GM18868 (cell line): Measurements from ENCODE around the gene DOK3.

Source experiments
- ATAC-seq: cut with Tn5 transposase; IDR thresholded peaks from one replicate; pipeline ENCODE4 v1.9.1; 2021; ENCODE audit warnings: mild to moderate bottlenecking, moderate library complexity; ENCODE audit not compliant: unreplicated experiment

DOK3 gene

DNA sequence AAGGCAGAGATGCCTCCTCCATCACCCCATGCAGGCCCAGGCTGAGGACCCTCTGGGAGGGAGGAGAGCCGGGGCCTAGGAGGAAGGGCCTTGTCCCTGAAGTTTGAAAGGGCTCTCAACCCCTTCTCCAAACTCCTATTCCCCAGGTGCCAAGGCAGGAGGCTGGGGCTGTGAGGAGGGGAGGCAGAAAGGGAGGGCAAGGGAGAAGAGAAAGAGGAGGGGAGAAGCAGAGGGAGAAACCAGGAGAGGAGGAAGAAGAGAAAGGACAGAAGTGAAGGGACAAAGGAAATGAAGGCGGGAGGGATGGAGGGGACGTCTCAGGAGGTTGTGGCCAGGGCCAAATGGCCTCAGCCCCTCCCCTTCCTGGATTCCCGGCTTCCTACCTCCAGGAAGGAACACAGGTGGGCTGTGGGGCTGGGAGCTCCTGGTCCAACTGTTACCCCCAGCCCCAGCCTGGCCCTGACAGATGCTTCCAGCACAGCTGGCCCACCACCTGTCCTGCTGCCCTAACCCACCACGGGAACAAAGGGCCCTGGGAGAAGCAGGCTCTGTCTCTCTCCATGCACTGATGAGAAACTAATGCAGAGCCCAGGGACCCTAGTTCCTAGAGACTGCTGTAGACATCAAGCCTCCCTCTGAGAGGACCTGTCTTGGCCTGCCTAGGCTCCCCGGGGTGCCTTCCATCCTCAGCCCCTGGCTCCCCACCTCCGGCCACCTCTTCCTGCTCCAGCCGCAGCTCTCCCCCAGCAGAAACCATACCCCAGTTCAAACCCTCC is 39.7 kb downstream of the DOK3 start:
- no peak for ATAC-seq

DNA sequence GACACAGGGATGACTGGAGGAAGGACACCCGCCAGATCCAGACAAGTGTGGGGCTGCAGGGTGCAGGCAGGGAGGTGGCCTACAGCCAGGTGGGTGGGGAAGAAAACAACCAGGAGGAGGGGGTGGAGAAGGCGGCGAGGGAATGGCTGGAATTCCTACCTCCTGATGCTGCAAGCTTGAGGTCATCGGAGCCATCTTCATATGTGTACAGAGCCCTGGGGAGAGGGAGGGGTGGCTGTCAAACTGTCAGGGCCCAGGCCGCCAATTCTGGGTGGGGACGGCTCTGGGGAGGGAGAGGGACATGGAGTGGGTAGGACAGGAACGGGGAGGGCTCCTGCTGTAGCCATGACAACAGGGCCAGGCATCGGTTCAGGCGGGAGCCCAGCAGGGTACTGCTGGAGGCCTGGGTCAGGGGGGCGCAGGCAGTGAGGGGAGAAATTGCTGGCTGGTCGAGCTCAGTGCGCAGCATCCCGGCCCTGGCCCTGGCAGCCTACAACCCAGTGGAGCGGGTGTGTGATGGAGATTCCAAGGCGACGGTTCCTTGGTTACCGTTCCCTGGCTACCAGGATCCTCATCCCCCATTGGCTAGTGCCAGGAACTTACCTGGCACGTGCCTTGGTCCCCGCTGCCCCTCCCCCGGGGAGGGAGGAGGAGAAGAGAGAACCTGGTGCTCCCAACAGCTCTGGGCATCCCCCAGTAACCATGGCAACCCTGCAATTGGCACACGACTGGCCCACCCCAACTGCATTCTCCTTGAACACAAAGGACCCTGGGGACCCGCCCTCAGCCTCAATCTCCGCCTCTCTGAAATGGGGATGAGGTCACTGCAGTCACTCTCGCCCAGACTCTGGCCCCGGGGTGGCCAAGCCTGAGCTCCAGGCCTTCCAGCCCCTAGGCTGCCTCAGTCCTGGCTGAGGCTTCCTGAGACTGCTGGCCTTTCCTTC is 40.7 kb downstream of the DOK3 start:
- ATAC-seq: no peak

DNA sequence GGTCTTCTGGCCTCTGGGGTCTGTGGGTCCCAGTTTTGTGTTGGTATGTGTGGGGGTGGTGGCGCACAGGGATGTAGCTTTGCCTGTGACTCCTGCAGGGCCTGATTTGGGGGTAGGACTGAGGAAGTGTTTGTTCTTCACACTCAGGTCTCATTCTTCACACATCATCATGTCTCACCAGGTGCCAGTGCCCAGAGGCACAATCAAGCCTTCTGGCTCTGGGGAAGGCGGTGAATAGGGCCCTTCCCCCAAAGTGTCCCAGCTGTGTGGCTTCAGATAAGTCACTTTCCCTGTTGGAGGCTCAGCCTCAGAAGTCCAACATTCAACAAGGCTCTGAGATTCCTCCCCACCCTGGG is 41.3 kb downstream of the DOK3 start:
- no peak for ATAC-seq

DNA sequence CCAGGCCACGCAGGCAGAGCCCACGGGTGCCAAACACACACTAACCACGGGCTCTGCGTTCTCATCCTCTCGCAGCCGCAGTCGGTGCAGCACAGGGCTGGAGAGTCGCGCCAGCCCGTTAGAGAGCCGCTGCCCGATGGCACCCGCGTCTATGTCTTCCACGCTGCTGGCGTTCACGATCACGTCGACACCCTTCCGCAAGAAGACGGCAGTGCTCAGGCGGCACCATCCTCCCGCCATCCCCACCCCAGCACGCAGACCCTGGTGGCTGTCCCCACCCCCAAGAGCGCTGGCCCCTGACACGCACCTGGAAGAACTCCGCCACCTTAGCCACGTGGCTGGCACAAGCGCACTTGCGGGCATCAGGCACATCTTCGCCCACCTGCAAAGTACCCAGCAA is 42.2 kb downstream of the DOK3 start:
- ATAC-seq: no peak

DNA sequence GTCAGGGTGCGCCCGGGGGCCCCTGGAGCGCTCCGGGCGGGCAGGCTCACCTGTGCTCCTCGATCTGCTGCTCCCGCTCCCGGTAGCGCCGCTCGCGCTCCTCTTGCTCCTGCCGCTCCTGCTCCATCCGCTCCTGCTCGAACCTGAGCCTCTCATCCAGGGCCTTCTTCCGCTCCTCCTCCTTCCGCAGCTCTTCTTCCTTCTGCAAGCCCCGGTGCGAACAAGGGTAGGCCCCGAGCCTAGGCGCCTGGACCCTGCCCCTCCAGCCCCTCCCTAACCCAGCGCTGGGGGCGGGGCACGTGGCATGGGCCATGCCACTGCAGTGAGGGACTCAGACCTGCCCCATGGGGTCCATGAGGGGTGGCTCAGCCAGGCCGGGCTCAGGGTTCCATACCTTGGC is 42.8 kb downstream of the DOK3 start:
- no peak for ATAC-seq

DNA sequence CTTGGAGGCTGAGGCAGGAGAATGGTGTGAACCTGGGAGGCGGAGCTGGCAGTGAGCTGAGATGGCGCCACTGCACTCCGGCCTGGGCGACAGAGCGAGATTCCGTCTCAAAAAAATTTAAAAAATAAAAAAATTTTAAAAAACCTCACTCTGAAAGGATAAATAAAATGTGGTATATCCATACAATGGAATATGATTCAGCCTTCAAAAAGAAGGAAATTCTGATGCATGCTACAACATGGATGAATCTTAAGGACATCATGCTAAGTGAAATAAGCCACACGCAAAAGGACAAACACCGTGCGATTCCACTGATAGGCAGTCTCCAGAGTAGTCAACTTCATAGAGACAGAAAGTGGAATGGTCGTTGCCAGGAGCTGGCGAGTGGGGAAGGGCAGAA is 44.6 kb downstream of the DOK3 start:
- no peak for ATAC-seq

DNA sequence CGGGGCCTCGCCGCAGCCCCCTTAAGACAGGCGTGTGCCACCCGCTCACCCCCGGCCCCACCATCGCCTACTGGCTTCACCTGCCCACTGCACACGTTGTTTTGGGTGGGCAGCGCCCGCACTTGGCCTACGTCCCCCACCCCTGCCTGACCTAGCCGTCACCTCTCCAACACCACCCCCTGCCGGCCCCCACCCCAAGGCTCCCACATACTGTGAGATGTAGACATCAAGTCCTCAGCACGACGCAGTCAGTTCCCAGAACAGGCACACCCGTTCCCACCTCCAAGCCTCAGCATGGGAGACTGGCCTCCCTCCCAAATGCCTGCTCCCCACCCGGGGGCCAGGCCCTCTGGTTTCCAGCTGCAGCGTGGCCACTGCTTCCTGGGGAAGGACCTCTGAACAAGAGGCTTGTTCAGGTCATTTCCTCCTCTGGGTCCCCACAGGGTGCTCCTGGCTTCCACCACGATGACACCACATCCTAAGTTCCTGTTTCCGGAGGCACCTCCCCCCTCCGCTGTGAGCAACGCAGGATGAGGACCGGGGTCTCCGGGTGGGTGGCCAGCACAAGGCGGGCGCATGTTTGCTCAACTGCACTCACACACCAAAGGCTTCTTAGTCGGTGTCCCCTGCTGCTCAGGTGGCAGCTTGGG is 47.5 kb downstream of the DOK3 start:
- ATAC-seq: no peak

DNA sequence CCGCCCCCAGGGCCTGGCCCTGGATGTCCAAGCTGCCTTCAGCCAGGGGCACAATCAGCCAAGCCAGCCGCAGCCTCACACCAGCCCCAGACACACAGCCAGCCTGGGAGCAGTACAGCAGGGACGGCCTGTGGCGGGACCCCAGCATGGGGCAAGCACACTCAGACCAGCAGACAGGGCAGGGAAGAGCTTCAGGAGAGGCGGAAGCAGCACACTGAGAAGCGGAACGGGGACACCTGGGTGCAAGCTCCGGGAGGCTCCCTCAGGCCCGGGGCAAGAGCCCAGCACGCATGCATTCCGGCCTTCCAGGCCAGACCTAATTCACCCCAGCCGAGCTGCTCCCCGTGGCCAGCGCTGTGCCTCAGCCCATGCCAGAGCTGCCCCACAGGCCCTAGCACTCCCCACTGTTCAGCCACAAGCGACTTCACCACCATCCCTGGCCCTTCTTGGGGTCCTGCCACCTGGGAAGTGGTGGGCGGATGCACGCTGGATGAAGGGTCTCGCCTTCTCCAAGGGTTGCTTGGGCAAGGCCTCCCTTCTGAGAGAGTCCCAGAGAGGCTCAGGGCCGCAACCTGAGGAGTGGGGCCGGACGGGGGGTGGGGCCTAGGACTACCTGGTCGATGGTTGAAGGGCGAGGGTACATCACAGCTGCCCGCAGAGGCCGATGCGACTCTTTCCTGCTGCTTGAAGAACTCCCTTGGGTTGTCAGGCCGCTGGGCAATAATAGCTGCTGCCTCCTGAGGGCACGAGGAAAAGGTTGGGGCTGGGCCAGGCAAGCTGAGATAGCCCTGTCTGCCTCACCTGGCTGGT is 49.6 kb downstream of the DOK3 start:
- no peak for ATAC-seq

DNA sequence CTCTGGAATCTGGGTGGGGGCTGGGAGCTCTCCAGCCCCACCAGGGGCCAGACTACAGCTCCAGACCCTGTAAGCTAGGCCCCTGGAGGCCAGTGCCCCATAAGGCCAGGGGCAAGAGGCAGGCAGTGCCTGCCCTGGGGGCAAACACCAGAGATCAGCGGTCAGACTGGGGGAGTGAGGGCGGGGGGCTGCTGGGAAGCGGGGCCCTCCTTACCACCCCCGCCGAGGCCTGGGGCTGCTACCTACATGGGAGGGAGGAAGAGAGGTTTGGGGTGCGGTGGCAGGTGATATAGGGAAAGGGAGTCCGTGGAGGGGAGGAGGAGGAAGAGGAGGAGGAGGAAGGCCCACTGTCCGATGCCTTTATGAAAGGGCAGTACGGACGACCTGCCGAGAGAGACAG is 50.3 kb downstream of the DOK3 start:
- no peak for ATAC-seq

DNA sequence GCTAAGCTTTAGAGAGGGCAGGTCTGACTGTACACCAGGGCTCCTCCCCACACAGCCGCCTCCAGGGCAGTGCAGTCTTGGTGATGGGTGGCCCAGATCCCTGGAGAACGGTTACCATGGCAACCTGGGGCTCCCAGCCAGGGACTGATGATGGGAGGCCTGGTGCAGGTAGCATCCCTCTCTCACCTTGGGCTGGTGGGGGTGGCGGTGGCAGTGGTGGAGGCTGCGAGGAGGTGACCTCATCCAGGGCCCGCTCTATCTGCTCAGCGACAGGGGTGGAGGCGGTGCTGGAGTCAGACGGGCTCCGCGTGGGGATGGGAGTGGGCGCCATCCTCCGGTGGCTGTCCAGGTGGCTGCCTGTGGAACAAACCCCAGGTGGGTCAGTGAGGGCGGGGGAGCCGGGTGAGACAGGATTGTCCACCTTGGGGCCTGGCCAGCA is 50.7 kb downstream of the DOK3 start:
- no peak for ATAC-seq

DNA sequence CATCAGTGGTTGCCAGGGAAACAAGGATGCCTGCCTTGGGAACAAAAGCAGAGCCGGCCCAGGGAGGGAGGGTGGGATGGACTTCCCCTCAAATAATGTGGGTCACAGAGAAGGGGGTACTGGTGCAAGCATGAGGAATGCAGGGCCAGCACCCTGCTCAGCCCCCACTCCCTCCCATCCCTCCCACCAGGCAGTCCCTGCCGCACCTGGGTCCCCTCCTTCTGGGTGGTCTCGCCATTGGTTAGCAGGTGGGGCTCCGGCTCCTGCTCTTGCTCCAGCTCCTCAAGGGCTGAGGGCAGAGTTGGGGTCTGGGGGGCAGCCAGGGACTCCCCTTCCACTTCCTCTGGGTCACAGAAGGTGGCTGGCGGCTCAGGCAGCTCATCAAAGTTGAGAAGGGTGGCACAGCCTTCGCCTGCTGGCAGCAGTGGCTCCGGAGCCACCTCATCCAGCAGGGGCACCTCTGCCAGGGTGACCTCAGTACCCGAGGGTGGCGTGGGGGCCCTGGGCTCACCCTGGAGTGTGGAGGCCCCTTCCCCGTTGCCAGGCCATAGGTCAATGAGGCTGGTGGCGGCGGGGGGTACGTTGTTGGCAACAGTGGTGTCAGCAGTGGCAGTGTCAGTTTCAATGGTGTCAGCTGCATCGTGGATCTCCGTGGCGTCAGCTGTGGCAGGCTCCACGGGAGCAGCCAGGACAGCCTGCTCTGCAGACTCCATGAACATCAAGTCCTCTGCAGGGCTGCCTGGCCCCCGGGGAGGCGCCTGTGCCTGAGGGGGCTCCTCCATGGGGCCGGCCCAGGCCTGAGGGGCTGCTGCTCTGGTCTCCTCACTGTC is 51.6 kb downstream of the DOK3 start:
- ATAC-seq: no peak

DNA sequence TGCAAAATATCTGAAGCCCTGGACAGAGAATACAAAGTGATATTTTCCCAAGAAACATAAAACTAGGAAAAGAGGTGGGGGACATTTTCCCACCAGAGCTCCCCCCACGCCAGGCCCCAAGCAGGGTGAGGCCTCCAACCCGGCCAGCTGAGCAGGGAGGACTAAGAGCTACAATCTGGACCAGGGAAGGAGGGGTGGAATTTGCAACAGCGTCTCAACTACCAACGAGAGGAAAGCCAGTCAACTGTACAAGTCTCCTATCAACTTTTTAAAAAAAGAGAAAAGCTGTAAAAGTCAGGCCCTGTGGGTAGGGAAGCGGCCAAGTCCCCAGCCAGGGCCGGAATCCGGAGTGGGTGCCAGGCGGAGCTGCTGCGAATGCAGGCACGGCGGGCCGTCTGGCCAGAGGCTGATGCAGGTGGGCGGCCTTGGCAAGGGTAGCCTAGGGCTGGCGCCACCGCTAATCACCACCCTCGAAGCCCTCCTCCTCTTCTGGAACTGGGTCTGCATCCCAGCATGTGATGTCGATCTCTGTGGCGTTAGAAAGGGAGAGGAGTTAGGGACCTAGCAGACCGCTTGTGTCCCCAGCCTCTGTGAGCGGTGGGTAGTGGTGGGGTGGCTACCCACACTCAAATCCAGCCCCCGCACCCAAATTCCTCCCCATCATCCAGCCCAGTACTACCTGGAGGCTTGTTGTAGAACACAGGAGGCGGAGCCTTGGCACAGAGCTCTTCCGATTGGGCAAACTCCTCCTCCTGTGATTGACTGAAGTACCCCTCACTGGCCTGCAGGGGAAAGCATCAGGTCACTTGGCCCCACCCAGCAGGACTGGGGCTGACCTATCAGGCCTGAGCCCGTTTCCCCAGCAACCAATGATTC is 52.4 kb downstream of the DOK3 start:
- ATAC-seq: peak; percentile 45

DNA sequence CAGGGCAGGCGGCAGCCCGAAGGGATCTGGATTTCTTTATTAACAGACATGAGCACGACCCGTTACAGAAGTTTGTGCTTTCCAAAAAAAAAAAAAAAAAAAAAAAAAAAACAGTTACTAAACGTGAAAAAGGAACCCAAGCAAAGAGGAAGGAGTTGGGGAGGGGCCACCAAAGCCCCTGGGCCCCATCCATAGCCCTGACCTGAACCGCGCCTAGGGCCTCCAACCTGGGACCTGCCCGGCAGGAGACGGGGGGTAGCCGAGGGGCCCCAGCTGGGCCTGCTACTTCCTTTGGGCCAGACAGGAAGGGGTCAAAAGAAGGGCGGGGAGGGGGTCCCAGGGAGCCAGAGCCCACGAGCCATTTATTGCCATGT is 53.0 kb downstream of the DOK3 start:
- ATAC-seq: no peak

DNA sequence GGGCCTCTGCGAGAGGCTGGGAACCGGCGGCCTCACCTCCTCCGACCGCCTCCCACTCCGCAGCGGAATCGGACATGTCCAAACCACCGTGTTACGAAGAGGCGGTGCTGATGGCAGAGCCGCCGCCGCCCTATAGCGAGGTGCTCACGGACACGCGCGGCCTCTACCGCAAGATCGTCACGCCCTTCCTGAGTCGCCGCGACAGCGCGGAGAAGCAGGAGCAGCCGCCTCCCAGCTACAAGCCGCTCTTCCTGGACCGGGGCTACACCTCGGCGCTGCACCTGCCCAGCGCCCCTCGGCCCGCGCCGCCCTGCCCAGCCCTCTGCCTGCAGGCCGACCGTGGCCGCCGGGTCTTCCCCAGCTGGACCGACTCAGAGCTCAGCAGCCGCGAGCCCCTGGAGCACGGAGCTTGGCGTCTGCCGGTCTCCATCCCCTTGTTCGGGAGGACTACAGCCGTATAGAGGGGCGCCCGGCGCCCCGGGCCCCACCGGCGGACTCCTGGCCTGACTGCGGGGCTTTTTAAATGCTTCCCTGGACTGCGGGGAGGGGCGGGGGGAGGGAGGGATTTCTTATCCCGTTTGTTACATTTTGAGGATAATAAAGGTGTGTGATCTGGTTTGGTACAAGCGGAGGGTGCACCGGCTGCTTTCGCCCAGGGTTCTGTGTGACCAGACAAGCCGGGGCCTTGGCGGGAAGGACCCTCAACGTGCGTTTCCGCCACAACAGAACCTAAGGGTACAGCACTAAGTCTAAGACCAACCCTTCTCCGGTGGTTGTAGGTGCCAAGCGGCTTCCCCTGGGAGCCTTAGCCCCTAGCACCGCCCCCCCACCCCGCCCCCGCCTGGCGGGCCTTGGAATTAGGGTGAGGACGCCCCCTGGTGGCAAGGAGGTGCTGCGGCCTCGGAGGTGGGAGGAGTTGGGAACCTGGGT is 53.7 kb downstream of the DOK3 start:
- peak; percentile 19 for ATAC-seq

DNA sequence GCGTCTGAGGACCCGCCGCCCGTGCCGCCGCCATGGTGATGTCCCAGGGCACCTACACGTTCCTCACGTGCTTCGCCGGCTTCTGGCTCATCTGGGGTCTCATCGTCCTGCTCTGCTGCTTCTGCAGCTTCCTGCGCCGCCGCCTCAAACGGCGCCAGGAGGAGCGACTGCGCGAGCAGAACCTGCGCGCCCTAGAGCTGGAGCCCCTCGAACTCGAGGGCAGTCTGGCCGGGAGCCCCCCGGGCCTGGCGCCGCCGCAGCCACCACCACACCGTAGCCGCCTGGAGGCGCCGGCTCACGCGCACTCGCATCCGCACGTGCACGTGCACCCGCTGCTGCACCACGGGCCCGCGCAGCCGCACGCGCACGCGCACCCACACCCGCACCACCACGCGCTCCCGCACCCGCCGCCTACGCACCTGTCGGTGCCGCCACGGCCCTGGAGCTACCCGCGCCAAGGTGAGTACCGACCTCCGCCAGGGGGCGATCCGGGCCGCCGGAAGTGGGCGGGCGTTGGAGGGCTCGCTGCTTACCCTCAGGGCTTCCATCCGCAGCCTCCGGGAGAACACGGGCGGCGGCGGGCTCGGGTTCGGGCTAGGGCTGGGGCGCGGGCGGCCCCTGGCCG is 54.5 kb downstream of the DOK3 start:
- ATAC-seq: peak; percentile 53

DNA sequence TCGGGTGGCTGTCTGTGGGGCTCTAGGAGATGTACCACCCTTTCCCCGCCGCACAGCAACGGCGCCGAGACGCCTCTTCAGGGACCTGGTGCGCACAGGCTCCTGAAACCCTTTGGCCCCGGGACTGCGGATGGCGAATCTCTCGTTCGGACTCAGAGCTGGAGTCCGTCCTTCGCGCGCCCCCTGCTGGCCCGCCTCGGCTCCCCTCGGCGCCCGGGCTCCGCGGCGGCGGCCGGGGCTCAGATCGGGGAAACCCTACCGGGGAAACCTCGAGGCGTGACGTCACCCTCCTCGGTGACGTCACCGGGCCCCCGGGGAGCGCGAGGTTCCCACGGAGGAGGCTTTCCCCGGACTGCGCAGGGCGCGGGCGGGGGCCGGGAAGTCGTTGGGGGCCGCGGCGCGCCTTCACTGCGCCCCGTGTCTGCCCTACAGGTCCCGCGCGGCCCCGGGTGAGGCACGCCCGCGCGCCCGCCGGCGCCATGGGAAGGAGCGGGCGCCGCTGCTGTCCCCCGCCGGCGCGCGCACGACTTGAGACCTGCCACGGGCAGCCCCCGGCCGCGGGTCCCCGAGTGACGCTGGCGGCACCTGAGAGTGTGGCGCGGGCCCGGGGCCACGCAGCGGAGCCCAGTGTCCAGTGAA is 55.1 kb downstream of the DOK3 start:
- ATAC-seq: peak; percentile 40

DNA sequence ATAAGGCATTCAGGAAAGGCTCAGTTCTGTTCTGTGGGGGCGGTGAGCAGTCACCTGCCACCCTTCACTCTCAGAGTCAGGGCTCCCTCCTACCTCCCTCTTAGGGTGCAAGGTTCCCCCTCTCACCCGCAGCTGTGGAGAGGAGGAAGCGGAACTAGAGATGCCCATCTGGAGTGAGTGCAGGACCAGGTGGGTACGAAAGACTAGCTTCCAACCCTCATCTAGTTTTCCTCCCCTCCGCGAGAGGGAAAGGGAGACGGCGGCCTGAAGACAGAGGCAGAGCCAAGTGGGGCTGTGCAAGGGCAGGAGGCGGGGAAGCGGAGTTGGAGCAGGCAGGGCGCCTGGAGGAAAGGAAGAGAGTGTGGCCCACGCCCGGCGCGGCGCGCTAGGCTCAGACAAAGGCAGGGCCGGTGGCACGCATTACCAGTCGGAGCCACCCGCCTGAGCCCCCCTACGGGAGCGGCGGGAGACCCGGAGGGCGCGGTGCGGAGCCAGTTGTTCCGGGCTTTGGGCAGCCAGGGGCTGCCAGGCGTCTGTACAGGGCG is 55.7 kb downstream of the DOK3 start:
- ATAC-seq: peak; percentile 1
